GM12891 (cell line): ENCODE data around the gene RAB26.

ENCODE experiments used
- POLR2A ChIP-seq: IDR thresholded peaks from 2 replicates; pipeline ENCODE4 v1.6.1; 2011; ENCODE audit warnings: low read depth, low read length, control low read depth
- POLR2AphosphoS5 ChIP-seq: IDR thresholded peaks from 2 replicates; pipeline ENCODE4 v1.6.1; 2011; ENCODE audit warnings: low read depth, low read length, control low read depth

DNA sequence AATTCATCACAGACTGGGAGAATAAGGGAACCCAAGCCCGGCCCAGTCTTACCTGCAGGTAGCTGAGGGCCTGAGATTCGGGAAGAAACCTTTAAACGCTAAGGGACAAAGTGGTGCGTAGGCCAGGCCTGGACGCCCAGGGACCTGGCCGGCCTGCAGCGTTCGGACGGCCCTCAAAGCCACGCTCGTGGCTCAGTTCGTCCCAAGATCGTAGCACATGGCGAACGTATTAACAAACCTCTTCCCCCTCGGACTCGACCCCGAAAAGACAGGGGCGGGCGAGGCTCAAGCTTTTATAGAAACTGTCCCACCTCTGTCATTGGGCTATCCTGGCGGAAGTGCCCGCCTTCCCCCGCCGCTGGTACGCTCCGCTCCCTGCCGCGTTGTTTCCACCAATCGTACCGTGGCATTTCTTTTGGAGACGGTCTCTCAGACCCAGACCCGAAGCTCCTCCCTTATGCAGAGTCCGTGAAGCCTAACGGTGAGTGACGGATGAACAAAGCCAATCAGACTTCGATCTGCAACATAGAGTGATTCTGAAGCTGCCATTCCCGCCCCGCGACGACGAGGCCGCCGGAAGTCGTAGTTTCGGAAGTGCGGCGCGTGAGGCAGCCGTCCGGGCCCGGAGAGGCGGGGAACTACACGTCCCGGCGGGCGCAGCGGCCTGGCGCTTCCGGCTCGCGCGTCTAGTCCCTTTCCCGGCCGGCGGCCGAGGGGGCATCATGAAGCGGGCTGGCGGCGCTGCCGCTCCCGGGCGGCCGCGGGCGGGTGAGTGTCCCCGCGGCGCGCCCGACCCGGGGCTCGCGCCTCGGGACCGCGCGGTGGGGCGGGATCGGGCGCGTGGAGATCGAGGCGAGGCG is 6.9 kb downstream of the RAB26 start, which contains the start of gene TRAF7:
- TF ChIP-seq POLR2A (peak; percentile 100), POLR2AphosphoS5 (peak; percentile 100)
